Fibroblast of lung (primary cell): ENCODE measurements around the gene PTPRM.

Experiments
- EZH2 ChIP-seq: IDR thresholded peaks from 2 replicates; pipeline ENCODE4 v1.5.1; 2012; ENCODE audit warnings: low read length, control low read depth, mild to moderate bottlenecking; ENCODE audit errors: missing control alignments
- TF ChIP-seq, protein P1 (sequence below), 2 donors: IDR thresholded peaks in 1 of 2; conservative IDR thresholded peaks in 1 of 2; 1 replicate in 1 of 2; 2 replicates in 1 of 2; pipeline ENCODE4 v1.5.1; 2011 to 2012; ENCODE audit warnings: low read length in 2 of 2, control low read depth in 1 of 2, inconsistent platforms in 1 of 2, low read depth in 1 of 2, mild to moderate bottlenecking in 1 of 2

DNA sequence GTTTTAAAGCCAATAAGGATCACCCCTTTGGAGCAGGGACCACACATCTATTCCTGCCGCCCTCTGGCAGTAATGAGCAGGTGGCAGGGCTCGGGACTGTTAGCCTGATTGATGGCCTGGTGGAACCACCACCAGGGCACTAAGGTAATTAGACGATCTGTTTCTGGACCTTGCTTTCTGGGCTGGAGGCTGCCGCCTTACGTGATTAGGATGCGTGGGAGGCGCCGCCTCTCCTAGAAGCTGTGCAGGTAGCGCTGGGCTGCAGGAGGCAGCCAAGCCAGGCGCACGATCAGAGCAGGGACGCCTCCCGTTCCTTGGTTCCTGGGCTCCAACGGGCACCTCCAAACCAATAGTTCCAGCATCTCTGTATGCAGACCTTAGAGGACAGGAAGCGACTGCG is 799.5 kb downstream of the PTPRM start:
- TF ChIP-seq, protein P1, sequence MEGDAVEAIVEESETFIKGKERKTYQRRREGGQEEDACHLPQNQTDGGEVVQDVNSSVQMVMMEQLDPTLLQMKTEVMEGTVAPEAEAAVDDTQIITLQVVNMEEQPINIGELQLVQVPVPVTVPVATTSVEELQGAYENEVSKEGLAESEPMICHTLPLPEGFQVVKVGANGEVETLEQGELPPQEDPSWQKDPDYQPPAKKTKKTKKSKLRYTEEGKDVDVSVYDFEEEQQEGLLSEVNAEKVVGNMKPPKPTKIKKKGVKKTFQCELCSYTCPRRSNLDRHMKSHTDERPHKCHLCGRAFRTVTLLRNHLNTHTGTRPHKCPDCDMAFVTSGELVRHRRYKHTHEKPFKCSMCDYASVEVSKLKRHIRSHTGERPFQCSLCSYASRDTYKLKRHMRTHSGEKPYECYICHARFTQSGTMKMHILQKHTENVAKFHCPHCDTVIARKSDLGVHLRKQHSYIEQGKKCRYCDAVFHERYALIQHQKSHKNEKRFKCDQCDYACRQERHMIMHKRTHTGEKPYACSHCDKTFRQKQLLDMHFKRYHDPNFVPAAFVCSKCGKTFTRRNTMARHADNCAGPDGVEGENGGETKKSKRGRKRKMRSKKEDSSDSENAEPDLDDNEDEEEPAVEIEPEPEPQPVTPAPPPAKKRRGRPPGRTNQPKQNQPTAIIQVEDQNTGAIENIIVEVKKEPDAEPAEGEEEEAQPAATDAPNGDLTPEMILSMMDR (conservative IDR thresholded peaks at IDR 0.05 in 1 of 2, IDR thresholded peaks at IDR 0.05 in 1 of 2; ENCODE audit: low read depth in 1 of 2, low read length in 2 of 2): no peak
- TF ChIP-seq EZH2: no peak
